Measurements from ENCODE around the gene CDC42BPG. TPM values are rescaled to one million over a fixed set of nuclear protein-coding genes. Genes with fewer than 3 reads are reported as not detected.

CDC42BPG gene, protein sequence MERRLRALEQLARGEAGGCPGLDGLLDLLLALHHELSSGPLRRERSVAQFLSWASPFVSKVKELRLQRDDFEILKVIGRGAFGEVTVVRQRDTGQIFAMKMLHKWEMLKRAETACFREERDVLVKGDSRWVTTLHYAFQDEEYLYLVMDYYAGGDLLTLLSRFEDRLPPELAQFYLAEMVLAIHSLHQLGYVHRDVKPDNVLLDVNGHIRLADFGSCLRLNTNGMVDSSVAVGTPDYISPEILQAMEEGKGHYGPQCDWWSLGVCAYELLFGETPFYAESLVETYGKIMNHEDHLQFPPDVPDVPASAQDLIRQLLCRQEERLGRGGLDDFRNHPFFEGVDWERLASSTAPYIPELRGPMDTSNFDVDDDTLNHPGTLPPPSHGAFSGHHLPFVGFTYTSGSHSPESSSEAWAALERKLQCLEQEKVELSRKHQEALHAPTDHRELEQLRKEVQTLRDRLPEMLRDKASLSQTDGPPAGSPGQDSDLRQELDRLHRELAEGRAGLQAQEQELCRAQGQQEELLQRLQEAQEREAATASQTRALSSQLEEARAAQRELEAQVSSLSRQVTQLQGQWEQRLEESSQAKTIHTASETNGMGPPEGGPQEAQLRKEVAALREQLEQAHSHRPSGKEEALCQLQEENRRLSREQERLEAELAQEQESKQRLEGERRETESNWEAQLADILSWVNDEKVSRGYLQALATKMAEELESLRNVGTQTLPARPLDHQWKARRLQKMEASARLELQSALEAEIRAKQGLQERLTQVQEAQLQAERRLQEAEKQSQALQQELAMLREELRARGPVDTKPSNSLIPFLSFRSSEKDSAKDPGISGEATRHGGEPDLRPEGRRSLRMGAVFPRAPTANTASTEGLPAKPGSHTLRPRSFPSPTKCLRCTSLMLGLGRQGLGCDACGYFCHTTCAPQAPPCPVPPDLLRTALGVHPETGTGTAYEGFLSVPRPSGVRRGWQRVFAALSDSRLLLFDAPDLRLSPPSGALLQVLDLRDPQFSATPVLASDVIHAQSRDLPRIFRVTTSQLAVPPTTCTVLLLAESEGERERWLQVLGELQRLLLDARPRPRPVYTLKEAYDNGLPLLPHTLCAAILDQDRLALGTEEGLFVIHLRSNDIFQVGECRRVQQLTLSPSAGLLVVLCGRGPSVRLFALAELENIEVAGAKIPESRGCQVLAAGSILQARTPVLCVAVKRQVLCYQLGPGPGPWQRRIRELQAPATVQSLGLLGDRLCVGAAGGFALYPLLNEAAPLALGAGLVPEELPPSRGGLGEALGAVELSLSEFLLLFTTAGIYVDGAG (N-terminal part only)
- total RNA-seq (2014; rRNA removed; shearing (Covaris generic)): 0.06 and 0.15 TPM in 2 replicates

DNA sequence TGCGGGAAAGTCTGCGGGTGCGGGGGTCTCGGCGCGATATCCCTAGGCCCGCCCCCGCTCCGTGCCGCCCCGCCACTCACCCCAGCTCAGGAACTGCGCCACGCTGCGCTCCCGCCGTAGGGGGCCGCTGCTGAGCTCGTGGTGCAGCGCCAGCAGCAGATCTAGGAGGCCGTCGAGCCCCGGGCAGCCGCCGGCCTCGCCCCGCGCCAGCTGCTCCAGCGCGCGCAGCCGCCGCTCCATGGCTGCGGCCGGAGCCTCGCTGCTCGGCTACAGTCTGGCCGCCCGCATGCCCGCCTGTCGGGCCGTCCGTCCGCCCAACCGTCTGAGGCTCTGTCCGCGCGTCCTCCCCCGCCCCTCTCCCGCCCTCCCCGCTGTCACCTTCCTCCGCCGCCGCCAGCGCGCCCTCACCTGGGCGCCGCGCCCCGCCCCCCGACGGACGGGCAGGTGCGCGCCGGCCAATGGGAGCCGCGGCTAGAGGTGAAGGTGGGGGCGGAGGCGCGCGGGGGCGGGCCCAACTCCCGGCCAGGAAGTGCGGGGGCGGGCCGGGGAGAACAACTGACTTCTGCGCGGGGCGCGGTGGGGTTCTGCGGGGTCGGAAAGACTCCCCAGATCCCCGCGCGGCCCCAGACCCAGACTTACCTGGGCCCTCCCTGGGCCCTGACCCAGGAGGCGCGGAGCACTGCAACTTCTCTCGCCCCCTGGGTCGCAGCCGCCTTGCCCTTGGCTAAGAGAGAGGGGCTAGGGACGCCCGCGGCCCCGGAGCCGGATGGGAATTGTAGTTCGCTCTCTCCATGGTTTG, at the start of gene CDC42BPG:
Gene CDC42BPG (minus strand): TSS at position 324 of the 799 bp plus-strand sequence. CDS start 84 bp downstream, at position 240.
- peak; percentile 71 for DNase-seq (ENCODE audit: low read depth)

DNA sequence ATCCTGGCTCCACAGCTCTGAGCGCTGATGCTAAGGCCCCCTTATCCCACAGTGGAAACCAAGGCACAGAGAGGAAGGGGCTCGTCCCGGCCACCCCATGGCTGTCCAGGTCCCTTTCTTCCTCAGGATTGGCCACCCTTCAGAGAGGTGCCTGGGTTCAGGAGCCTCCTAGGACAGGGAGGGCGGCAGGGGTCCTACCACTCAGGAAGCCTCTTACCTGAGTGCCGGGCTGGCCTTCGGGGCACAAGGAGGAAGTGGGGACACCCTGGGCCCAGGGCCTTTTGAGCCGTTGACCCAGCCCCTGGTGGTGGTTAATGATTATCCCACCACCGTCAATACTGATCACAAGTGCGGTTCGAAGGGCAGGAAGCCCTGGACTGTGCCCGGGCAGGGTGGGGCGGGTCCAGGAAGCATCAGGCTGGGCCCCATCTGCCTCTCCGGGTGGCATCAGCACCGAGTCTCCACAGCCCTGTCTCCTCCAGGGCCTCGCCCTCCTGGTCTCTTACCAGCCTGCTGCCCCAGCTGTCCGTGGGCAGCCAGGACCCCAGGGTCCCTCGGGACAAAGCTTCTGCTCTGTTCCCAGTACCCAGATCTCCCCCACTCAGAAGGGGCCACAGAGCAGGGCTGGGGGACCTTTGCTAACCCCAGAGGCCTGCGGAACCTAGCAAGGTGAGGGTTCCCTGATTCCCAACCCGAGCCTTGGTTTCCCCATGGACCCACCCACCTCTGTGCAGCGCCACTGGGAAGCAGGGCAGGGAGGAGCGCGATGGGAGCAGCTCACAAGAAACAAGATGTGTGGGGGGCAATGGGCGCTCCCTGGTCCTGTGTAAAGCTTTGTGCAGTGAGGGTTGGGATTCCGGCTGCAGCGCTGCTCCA, 49.0 kb upstream of the CDC42BPG start:
- no peak for DNase-seq (ENCODE audit: low read depth)

DNA sequence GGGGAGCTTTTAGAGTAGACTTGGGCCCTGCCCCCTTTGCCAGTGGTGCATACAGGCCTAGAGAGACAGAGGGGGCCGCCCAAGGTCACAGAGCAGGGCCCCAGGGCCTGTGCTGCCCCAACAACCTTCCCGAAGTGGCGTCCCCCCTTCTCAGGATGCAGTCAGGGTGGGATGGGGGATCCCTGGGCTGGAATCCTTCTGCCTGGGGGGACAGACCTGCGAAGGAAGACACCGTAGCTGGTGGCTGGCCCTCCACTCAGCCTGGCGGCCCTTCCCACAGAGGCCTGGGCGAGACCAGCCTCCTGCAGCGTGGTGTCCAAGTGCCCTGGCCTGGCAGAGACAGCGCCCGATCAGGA, 48.4 kb upstream of the CDC42BPG start:
- no peak for DNase-seq (ENCODE audit: low read depth)

DNA sequence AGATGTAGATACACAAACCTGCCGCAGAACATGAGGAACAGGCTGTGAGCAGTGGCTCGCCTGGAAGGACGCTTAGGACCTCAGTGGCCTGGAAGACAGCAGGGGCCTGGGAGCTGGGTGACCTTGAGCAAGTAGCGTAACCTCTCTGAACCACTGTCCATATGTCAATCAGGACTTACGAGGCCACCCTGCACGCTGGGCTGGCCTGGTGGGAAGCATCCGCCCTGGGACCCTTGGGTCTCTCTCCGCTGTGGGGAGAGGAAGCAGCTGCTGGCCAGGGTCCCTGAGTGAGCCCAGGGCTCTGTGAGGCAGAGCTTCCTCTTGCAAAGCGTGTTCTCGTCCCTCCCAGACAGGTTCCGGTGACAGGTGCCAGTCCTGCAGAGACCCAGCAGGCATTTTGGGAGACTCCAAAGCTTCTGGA, 48.0 kb upstream of the CDC42BPG start:
- no peak for DNase-seq (ENCODE audit: low read depth)

DNA sequence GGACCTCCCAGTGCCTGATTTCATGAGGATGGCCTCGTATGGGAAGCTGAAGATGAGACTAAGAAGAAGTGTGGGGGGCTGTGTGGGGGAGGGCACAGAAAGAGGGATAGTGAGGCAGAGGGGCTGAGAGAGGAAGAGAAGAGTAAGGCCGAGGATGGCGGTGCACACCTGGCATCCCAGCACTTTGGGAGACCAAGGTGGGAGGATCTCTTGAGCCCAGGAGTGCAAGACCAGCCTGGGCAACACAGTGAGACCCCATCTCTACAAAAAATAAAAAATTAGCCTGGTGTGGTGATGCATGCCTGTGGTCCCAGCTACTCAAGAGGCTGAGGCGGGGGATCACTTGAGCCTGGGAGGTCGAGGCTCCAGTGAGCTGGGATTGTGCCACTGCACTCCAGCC, 47.4 kb upstream of the CDC42BPG start:
- DNase-seq (ENCODE audit: low read depth): no peak

DNA sequence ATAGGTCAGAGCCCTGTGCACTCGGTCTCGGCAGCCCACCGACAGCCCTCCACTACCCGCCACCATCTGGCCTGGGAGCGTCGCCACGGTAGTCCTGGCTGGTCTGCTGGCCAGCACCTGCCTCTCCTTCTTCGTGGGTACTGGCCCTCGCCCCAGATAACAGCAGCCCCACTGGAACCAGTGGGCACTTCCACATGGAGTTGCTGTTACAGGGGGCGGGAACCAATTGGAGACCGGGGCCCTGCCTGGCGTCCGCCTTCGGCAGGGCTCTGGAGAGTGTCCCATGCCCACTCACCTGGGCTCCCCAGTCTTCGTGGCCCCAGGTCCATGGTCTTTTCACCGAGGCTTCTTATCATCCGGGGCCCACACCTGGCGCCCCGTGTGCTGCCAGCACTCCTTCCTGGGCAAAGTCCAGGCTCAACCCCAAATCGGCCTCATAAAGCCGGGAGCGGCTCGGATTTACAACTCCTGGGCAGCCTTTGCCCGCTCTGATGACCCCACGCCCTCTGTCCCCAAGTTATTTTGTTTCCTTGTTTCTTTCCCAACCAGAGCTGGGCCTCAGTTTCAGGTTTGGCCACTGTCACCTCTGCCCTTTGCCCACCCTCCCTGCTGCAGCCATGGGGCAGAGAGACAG, 46.9 kb upstream of the CDC42BPG start:
- no peak for DNase-seq (ENCODE audit: low read depth)

DNA sequence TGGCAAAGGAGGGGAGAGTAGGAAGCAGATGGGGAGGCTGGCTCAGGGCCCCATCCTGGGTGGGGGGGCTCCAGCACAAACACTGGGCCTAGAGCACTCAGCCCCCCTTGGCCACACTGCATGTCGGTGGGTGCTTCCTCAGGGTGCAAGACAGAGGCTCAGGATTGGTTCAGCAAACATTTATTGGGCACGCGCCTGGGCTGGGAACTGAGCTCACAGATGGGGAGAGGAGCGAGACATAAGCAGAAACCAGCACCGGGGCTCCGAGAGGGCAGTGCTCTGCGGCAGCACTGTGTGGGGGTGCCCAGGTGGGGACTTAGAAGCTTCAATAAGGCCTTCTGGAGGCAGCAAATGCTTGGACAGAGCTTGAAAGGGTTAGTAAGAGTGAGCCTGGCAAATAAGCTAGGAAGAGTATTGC, 46.1 kb upstream of the CDC42BPG start:
- DNase-seq (ENCODE audit: low read depth): no peak

DNA sequence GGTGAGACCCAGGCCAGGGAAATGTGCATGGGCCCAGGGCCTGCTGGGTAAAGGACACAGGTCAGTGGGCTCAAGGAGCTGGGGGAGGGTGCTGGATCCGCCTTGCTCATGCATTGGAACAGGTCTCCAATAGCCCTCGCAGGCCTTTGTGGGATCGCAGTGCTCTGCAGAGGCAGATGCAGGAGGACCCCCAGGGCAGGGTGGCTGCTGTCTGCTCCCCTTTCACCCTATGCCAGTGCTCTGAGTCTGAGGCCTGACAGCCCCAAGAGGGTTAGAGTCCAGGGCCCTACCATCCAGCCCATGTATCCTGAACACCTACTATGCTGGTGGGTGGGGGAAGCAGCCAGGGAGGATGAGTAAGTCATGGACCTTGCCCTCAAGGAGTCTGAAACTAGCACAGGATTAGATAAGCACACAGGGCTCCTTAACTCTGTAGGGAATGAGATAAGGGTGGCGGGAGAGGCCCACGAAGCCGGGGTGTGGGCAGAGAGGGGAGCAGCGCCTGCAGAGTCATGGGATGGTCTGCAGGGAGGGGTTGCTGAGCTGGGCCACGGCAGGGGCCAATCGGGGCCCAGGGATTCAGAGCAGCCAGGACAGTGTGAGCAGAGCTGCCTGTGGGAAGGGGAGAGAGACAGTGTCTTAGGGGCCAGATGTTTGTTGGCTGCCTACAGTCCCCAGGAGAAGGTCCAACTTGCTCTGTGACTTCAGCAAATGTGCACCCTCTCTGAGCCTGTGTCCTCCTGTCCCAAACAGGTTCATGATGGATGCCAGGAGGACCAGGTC, 44.5 kb upstream of the CDC42BPG start:
- DNase-seq (ENCODE audit: low read depth): peak; percentile 37

DNA sequence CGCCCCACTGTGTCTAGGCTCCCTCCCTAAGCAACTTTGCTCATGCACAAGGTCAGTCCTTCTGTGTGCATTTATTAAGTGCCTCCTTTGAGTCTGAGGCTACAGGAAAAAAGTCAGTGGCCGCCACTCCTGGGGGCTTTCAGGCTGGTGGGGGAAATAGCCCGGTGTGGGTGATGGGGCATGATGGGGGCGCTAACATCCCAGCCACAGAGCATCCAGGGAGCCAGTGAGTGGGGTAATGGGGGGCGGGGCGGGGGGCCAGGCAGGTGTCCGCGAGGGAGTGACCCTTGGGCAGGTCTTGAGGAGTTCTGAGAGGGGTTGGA, 43.9 kb upstream of the CDC42BPG start:
- no peak for DNase-seq (ENCODE audit: low read depth)

DNA sequence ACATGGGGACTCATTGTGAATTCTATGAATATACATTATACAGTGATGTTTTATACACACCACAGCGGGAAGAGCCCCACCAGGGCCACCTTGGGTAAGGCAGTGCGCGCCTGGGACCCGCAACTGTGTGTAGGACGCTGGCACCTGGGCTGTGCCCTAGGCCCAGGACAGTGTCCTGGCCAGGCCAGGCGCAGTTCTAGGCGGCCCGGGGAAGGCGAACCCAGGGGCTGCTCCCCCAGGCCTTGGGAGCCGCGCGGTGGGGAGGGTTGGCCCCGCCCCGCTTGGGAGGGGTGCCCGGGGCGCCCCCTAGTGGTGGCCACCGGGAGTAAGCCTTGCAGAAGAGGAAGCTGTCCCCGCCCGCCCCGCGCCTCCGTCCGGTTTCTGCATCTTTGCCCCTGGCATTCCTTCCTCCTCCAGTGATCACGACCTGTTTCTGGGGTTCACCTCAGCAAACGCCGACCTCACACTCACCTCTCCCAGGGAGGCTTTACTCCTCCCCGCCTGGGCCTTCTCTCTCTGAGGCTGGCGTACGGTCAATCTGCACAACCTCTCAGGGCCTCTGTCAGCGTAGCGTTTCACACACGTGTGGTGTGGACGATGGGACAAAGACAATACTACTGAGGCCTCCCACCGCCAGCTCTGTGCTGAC, 43.4 kb upstream of the CDC42BPG start:
- DNase-seq (ENCODE audit: low read depth): peak; percentile 68

DNA sequence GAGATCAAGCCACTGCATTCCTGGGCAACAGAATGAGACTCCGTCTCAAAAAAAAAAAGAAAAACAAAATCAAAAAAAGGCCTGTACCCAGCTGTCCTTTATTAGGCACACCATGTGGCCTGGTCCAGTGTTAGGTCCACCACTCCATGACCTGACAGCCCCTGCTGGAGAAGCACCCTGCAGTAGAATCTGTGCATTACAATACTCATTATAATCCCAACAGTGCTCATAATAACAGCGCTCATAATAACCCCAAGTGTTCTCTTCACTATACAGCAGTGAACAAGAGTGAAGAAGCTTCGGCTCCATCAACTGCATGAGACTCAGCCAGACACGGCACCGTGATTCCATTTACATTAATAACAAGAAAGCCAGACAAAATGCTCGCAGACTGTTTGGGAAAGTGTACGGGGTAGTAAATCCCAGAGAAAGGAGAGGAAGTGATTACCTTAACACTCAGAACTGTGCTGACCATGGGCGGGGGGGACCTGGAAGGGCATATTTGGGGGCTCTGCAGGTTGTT, 42.8 kb upstream of the CDC42BPG start:
- no peak for DNase-seq (ENCODE audit: low read depth)

DNA sequence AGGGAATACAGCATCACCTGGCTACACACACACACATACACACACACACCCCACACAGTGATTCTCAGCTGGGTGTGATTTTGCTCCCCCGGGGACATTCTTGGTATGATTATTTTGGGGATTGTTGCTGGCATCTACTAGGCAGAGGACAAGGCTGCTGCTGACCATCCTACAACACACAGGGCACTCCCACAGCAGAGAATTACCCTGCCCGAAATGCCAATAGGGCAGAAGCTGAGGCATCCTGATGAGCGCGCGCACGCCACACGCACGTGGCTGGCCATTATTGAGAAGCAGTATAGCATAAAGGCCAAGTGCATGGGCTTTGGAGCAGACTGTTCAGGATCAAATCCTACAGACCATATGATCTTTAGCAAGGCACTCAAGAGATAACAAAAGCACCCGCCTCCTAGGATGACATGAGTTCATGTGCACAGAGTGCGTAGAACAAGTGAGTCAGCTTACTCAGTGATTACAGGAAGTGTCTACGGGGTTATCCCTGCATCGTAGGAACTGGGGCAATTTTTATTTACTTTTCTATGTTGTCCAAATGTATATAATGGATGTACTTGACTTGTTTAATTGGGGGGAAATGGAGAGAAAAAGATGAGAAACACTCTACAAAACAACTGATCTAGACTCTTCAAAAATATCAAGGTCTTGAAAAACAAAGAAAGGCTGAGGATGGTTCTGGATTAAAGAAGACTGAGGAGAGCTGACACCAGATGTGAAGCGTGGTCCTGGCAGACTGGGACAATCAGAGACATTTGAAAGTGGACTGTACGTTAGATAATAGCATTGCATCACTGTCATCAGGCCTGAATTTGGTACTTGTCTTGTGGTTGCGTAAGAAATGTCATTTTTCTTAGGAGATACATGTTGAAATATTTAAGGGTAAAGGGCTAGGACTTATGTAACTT, 41.2 kb upstream of the CDC42BPG start:
- peak; percentile 55 for DNase-seq (ENCODE audit: low read depth)

DNA sequence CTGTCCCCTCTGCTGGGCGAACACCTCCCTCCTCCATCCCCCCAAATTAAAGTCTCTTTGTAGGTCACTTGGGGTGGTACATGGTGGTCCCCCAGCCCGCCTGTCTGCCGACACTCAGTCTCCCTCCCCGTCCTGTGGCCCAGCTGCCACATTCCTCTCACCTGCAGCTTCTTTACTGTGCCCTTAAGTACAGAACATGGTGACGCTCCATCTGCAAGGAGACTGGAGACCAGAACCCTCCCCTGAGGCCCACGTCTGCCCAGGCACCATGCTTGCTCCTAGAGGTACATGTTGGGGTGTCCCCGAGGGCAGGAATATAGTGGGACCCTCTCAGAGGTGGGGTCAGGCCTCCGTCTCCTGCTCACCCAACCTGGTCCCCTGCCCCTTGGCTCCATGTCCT, 39.6 kb upstream of the CDC42BPG start:
- no peak for DNase-seq (ENCODE audit: low read depth)

DNA sequence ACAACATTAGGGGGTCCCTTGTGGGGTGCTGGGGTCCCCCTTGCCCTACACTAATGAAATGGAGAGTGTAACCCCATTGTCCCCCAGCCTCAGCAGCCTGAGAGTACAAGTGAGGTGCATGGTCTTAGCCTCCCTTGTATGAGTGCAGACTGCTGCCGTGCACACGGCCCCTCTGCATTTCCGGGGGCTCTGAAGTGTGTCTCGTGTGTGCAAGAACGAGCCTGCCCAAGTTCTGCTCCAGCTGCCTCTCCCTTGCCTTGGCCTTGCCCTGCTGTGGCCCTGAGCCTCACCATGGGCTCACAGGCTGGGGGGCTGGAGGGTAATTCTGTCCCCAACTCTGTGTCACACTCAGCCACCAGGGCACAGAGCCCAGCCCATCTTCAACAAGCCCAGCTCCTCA, 39.1 kb upstream of the CDC42BPG start:
- DNase-seq (ENCODE audit: low read depth): no peak

DNA sequence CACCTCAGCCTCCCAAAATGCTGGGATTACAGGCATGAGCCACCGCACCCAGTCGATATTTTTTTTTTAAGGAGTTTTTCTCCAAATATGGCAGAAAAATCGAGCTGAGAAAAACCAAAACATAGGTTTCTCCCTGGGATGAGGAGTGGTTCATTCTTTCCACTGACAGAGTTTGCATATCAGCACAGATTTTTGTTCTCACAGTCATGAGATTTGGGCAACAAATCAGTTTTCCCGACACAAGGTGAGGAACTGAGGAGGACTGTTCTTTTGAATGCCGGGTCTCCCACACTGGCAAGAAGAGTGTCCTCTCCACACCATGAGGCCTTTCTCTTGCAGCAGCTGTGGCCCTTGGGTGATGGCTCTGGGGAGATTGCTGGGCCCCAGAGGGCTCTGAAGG, 37.8 kb upstream of the CDC42BPG start:
- no peak for DNase-seq (ENCODE audit: low read depth)

DNA sequence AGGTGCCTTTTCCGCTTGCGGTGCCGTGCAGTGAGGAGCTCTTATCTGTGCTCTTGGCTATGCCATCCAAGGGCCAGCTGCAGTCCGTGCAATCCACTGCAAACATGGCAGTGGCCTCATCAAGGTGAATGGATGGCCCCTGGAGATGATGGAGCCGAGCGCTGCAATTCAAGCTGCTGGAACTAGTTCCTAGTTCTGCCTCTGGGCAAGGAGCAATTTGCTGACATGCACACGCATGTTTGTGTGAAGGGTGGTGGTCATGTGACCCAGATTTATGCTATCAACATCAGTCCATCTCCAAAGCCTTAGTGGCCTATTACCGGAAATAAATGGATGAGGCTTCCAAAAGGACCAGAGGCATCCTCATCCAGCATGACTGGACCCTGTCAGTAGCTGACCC, 37.0 kb upstream of the CDC42BPG start:
- no peak for DNase-seq (ENCODE audit: low read depth)

All from Daoy (cell line).